Naive thymus-derived CD4-positive, alpha-beta T cell (primary cell): Measurements from ENCODE around the gene ZKSCAN2. TPM values are rescaled to one million over a fixed set of nuclear protein-coding genes. Genes with fewer than 3 reads are reported as not detected.
A peak's percentile ranks its signal among the peaks of the same experiment; 100 is the strongest.

ENCODE experiments used
- ATAC-seq: fragments of 150-1000 bp; cut with Tn5 transposase; 2 replicates; pipeline ENCODE4 v1.10.0; 2021; ENCODE audit warnings: mild to moderate bottlenecking, moderate library complexity
- CTCF ChIA-PET: fragments of 350-600 bp; sonication (Branson Sonifier 250); formaldehyde crosslinking; loops from one replicate; lab custom pipeline; 2021; ENCODE audit warnings: antibody characterized with exemption; lab: Charles Lee
- POLR2A ChIA-PET: fragments of 350-600 bp; sonication (Branson Sonifier 250); formaldehyde crosslinking; loops from one replicate; lab custom pipeline; 2021; ENCODE audit warnings: antibody characterized with exemption, inconsistent platforms; lab: Charles Lee
- DNase-seq, 9 donors: peaks; one replicate each; pipeline versions ENCODE4 v3.0.0 to v3.0.0-alpha.2; 2020 to 2022; ENCODE audit warnings: mixed read lengths in 1 of 9
- H3K27ac ChIP-seq: one replicate; pipeline ENCODE4 v1.7.0; 2013; ENCODE audit warnings: mild to moderate bottlenecking, low read depth, low read length, moderate library complexity
- H3K27me3 ChIP-seq, 2 donors: one replicate each; pipeline ENCODE4 v1.7.0; 2013; ENCODE audit warnings: low read length in 2 of 2, mild to moderate bottlenecking in 2 of 2, moderate library complexity in 2 of 2; ENCODE audit not compliant: control insufficient read depth in 2 of 2, insufficient read depth in 2 of 2
- H3K36me3 ChIP-seq, 3 experiments: 1 replicate in 2 of 3; 2 replicates in 1 of 3; pipeline ENCODE4 v1.7.0; 2013; ENCODE audit warnings: low read length in 3 of 3, mild to moderate bottlenecking in 3 of 3, moderate library complexity in 1 of 3; ENCODE audit not compliant: insufficient read depth in 3 of 3, control insufficient read depth in 2 of 3
- H3K4me1 ChIP-seq, 2 donors: one replicate each; pipeline ENCODE4 v1.7.0; 2013; ENCODE audit warnings: low read length in 2 of 2, mild to moderate bottlenecking in 2 of 2, moderate library complexity in 1 of 2; ENCODE audit not compliant: control insufficient read depth in 2 of 2, insufficient read depth in 2 of 2
- H3K4me3 ChIP-seq: 2 replicates; pipeline ENCODE4 v1.7.0; 2013; ENCODE audit warnings: mild to moderate bottlenecking, low read length
- H3K9me3 ChIP-seq, 3 experiments: 1 replicate in 2 of 3; 2 replicates in 1 of 3; pipeline ENCODE4 v1.7.0; 2013; ENCODE audit warnings: low read length in 3 of 3; ENCODE audit not compliant: control insufficient read depth in 2 of 3
- H3K27ac Mint-ChIP-seq, 9 donors: one replicate each; pipeline ENCODE4 v1.8.0; 2020 to 2022; ENCODE audit warnings: mixed read lengths in 9 of 9, mild to moderate bottlenecking in 8 of 9, moderate library complexity in 5 of 9, inconsistent platforms in 2 of 9
- H3K27me3 Mint-ChIP-seq, 5 donors: one replicate each; pipeline ENCODE4 v1.8.0; 2021 to 2022; ENCODE audit warnings: mixed read lengths in 5 of 5, mild to moderate bottlenecking in 1 of 5
- H3K36me3 Mint-ChIP-seq, 5 donors: one replicate each; pipeline ENCODE4 v1.8.0; 2020 to 2022; ENCODE audit warnings: mixed read lengths in 5 of 5, mild to moderate bottlenecking in 3 of 5, inconsistent platforms in 1 of 5
- H3K4me1 Mint-ChIP-seq, 7 donors: one replicate each; pipeline ENCODE4 v1.8.0; 2020 to 2022; ENCODE audit warnings: mixed read lengths in 7 of 7, mild to moderate bottlenecking in 3 of 7, inconsistent platforms in 1 of 7
- H3K4me3 Mint-ChIP-seq, 10 donors: one replicate each; pipeline ENCODE4 v1.8.0; 2020 to 2022; ENCODE audit warnings: mild to moderate bottlenecking in 10 of 10, mixed read lengths in 10 of 10, moderate library complexity in 6 of 10, inconsistent platforms in 2 of 10
- H3K9me3 Mint-ChIP-seq, 11 donors: one replicate each; pipeline ENCODE4 v1.8.0; 2020 to 2022; ENCODE audit warnings: mixed read lengths in 11 of 11, mild to moderate bottlenecking in 4 of 11, inconsistent platforms in 1 of 11, moderate library complexity in 1 of 11
- intact Hi-C, 2 donors: fragments of 100-400 bp; cut with micrococcal nuclease; formaldehyde crosslinking; loops; one replicate each; pipeline ENCODE4 v1.15.1; 2023
- polyA plus RNA-seq, 2 donors: library from polyadenylated mRNA; unstranded; fragments of 300-500 nt; fragmentation: Illumina TruSeq; gene quantifications; one replicate each; pipeline ENCODE4 v1.2.3, GENCODE V29; 2021
- total RNA-seq, 6 experiments: library from RNA in 5 of 6; stranded (reverse) in 5 of 6; gene quantifications; 1 replicate in 5 of 6; 2 replicates in 1 of 6; pipeline ENCODE4 v1.2.3 and lab custom pipeline; 2021 to 2026

The ZKSCAN2 gene
- total and polyA plus RNA-seq, 7 experiments from 2014 or later = 1.5 to 7.0 (median 4.8) TPM

GRCh38 chr16:25279491-25279890 is 21.8 kb upstream of the ZKSCAN2 start:
- H3K9me3 Mint-ChIP-seq = peaks cover 0 to 11% (median 4%) of the 10 kb centered on the region in 11 donors
- no peak for ATAC-seq

GRCh38 chr16:25271421-25271820 is 13.8 kb upstream of the ZKSCAN2 start:
- intact Hi-C loops = no loop called here

More at GRCh38 chr16:25279491-25279890, 21.8 kb upstream of the ZKSCAN2 start:
- Mint-ChIP-seq H3K4me3 (no peak overlapping the region), H3K27me3 (peaks cover 0 to 8% (median 0%) of the 10 kb centered on the region in 5 donors), H3K36me3 (no peaks in the 10 kb centered on the region), H3K4me1 (peaks cover 0 to 9% (median 3%) of the 10 kb centered on the region in 7 donors), H3K27ac (no peak overlapping the region)
- Histone ChIP-seq H3K9me3 (no peaks in the 10 kb centered on the region), H3K4me3 (no peak overlapping the region), H3K4me1 (no peaks in the 10 kb centered on the region), H3K36me3 (no peaks in the 10 kb centered on the region), H3K27me3 (no peaks in the 10 kb centered on the region), H3K27ac (no peak overlapping the region)
- intact Hi-C loops = no loop called here
- CTCF ChIA-PET = interaction anchor here (0.5 kb wide), 1 partner anchor 48 kb away, joined by 3 read pairs; no protein-coding TSS in a partner anchor
- DNase-seq = no peak
- POLR2A ChIA-PET = no interaction called here

GRCh38 chr16:25270577-25270976 is 12.9 kb upstream of the ZKSCAN2 start:
- no peak for ATAC-seq
- Histone ChIP-seq H3K9me3 (no peaks in the 10 kb centered on the region), H3K27ac (no peak overlapping the region), H3K36me3 (no peaks in the 10 kb centered on the region), H3K4me3 (no peak overlapping the region), H3K4me1 (no peaks in the 10 kb centered on the region), H3K27me3 (no peaks in the 10 kb centered on the region)
- Mint-ChIP-seq H3K9me3 (peaks cover 0 to 5% (median 1%) of the 10 kb centered on the region in 11 donors), H3K4me1 (peaks cover 7 to 24% (median 20%) of the 10 kb centered on the region in 7 donors), H3K27me3 (no peaks in the 10 kb centered on the region), H3K36me3 (peaks cover 0 to 28% (median 9%) of the 10 kb centered on the region in 5 donors), H3K4me3 (no peak overlapping the region), H3K27ac (peak overlapping the region in 1 of 9 donors; percentile 28)
- intact Hi-C loops = no loop called here
- POLR2A ChIA-PET = interaction anchor here (3.0 kb wide), 1 partner anchor 11 kb away, joined by 8 read pairs; no protein-coding TSS in a partner anchor
- DNase-seq = no peak
- CTCF ChIA-PET = interaction anchor here (0.7 kb wide), 1 partner anchor 8 kb away, joined by 4 read pairs; no protein-coding TSS in a partner anchor

More at GRCh38 chr16:25271421-25271820, 13.8 kb upstream of the ZKSCAN2 start:
- DNase-seq (no peak), ATAC-seq (no peak)
- ChIA-PET POLR2A (interaction anchor here (3.0 kb wide), 1 partner anchor 12 kb away, joined by 8 read pairs; no protein-coding TSS in a partner anchor), CTCF (interaction anchor here (0.7 kb wide), 1 partner anchor 30 kb away, joined by 5 read pairs; no protein-coding TSS in a partner anchor)
- H3K9me3 Mint-ChIP-seq = peaks cover 0 to 5% (median 1%) of the 10 kb centered on the region in 11 donors
- Histone ChIP-seq H3K27ac (no peak overlapping the region), H3K4me3 (no peak overlapping the region), H3K9me3 (no peaks in the 10 kb centered on the region), H3K27me3 (no peaks in the 10 kb centered on the region), H3K4me1 (no peaks in the 10 kb centered on the region), H3K36me3 (no peaks in the 10 kb centered on the region)
- peaks cover 0 to 21% (median 7%) of the 10 kb centered on the region in 5 donors for H3K36me3 Mint-ChIP-seq
- no peaks in the 10 kb centered on the region for H3K27me3 Mint-ChIP-seq
- H3K4me3 Mint-ChIP-seq = no peak overlapping the region
- peaks cover 7 to 16% (median 12%) of the 10 kb centered on the region in 7 donors for H3K4me1 Mint-ChIP-seq
- peak overlapping the region in 2 of 9 donors; percentile 48 to 65 for H3K27ac Mint-ChIP-seq

- peaks cover 0 to 32% (median 13%) of the 10 kb centered on the region in 5 donors for H3K36me3 Mint-ChIP-seq
- peaks cover 7 to 25% (median 21%) of the 10 kb centered on the region in 7 donors for H3K4me1 Mint-ChIP-seq
- H3K27ac Mint-ChIP-seq = peak overlapping the region in 2 of 9 donors; percentile 44 to 51
- POLR2A ChIA-PET = interaction anchor here (3.0 kb wide), 1 partner anchor 11 kb away, joined by 8 read pairs; no protein-coding TSS in a partner anchor
- no peaks in the 10 kb centered on the region for H3K36me3 ChIP-seq
- peaks cover 0 to 5% (median 1%) of the 10 kb centered on the region in 11 donors for H3K9me3 Mint-ChIP-seq
- H3K4me3 Mint-ChIP-seq = no peak overlapping the region
- no peak overlapping the region for H3K27ac ChIP-seq
- CTCF ChIA-PET = no interaction called here
- H3K4me3 ChIP-seq = no peak overlapping the region
- no peaks in the 10 kb centered on the region for H3K4me1 ChIP-seq
- no peaks in the 10 kb centered on the region for H3K27me3 ChIP-seq
- ATAC-seq (no peak), DNase-seq (no peak)
- H3K9me3 ChIP-seq = no peaks in the 10 kb centered on the region
- intact Hi-C loops = no loop called here
- H3K27me3 Mint-ChIP-seq = no peaks in the 10 kb centered on the region
Observed at GRCh38 chr16:25269879-25270278, 12.2 kb upstream of the ZKSCAN2 start.

GRCh38 chr16:25265968-25266367 is 8.3 kb upstream of the ZKSCAN2 start:
- H3K4me1 Mint-ChIP-seq = peaks cover 20 to 48% (median 37%) of the 10 kb centered on the region in 7 donors
- no peaks in the 10 kb centered on the region for H3K27me3 Mint-ChIP-seq
- ChIA-PET POLR2A (no interaction called here), CTCF (interaction anchor here (0.7 to 1.9 kb wide), 4 partner anchors 11 to 589 kb away, joined by 3 to 11 read pairs (median 4); partner anchors contain the start of gene LCMT1)
- Histone ChIP-seq H3K27me3 (no peaks in the 10 kb centered on the region), H3K4me3 (no peak overlapping the region), H3K36me3 (peaks cover 0 to 10% (median 0%) of the 10 kb centered on the region in 3 experiments), H3K9me3 (no peaks in the 10 kb centered on the region), H3K4me1 (peaks cover 0 to under 1% of the 10 kb centered on the region in 2 donors), H3K27ac (no peak overlapping the region)
- DNase-seq = no peak
- no peak overlapping the region for H3K27ac Mint-ChIP-seq
- ATAC-seq = no peak
- H3K9me3 Mint-ChIP-seq = peaks cover 0 to 2% (median 0%) of the 10 kb centered on the region in 11 donors
- H3K36me3 Mint-ChIP-seq = peaks cover 0 to 46% (median 17%) of the 10 kb centered on the region in 5 donors
- intact Hi-C loops = no loop called here
- no peak overlapping the region for H3K4me3 Mint-ChIP-seq

- peaks cover 28 to 50% (median 44%) of the 10 kb centered on the region in 7 donors for H3K4me1 Mint-ChIP-seq
- Histone ChIP-seq H3K27ac (no peak overlapping the region), H3K4me3 (no peak overlapping the region), H3K9me3 (no peaks in the 10 kb centered on the region), H3K27me3 (no peaks in the 10 kb centered on the region), H3K36me3 (peaks cover 0 to 10% (median 0%) of the 10 kb centered on the region in 3 experiments), H3K4me1 (peaks cover 0 to 11% of the 10 kb centered on the region in 2 donors)
- ATAC-seq = no peak
- ChIA-PET CTCF (no interaction called here), POLR2A (no interaction called here)
- no peak for DNase-seq
- peak overlapping the region in 2 of 9 donors; percentile 41 for H3K27ac Mint-ChIP-seq
- no peak overlapping the region for H3K4me3 Mint-ChIP-seq
- no peaks in the 10 kb centered on the region for H3K27me3 Mint-ChIP-seq
- H3K9me3 Mint-ChIP-seq = peaks cover 0 to 2% (median 0%) of the 10 kb centered on the region in 11 donors
- intact Hi-C loops = no loop called here
- H3K36me3 Mint-ChIP-seq = peaks cover 0 to 40% (median 17%) of the 10 kb centered on the region in 5 donors
Observed at GRCh38 chr16:25264597-25264996, 7.0 kb upstream of the ZKSCAN2 start.
